GM21360 (cell line): ENCODE data around the gene ROBO2.

ENCODE experiments used
- ATAC-seq: cut with Tn5 transposase; IDR thresholded peaks from one replicate; pipeline ENCODE4 v1.9.1; 2021; ENCODE audit warnings: mild to moderate bottlenecking, moderate library complexity; ENCODE audit not compliant: unreplicated experiment

Gene ROBO2

DNA sequence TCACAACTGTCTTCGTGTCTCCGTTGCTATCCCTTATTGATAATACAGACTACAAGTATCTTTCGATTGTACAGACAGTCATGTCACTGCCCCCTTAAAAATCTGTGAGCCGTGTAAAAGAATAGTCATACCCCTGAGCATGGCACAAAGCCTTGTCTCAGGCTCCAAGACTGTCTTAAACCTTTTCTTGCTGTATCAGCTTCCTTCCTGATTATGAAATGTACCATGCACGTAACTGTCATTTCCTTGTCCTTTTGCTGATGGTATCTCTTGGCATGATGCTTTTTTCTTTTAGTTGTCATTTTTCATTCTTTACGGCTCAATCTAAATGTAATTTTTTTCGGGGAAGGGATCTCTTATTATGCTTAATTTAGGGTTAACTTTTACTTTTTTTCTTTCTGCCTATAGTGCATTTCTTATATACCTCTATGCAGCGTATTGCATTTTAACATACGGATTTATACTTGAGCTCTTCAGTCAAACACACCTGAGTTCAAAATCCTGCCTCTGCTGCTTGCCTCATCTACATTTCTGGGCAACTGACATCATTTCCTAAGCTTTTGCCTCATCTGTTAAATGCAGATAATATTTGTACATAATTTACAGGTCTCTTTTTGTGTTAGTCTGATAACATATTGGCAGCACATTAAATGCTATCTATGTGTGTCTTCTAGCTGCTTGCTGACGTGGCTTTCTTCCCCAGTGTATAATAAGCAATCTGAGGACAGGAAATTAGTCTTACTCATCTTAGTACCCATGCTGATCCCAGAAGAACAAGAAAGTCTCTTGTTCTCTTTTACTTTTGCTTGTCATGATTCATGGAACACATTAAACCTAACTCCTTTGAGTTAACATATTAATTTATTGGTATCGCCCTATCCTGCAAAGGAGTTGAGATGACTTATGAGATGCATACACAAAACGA lies 57.3 kb downstream of the ROBO2 start:
- ATAC-seq: no peak

DNA sequence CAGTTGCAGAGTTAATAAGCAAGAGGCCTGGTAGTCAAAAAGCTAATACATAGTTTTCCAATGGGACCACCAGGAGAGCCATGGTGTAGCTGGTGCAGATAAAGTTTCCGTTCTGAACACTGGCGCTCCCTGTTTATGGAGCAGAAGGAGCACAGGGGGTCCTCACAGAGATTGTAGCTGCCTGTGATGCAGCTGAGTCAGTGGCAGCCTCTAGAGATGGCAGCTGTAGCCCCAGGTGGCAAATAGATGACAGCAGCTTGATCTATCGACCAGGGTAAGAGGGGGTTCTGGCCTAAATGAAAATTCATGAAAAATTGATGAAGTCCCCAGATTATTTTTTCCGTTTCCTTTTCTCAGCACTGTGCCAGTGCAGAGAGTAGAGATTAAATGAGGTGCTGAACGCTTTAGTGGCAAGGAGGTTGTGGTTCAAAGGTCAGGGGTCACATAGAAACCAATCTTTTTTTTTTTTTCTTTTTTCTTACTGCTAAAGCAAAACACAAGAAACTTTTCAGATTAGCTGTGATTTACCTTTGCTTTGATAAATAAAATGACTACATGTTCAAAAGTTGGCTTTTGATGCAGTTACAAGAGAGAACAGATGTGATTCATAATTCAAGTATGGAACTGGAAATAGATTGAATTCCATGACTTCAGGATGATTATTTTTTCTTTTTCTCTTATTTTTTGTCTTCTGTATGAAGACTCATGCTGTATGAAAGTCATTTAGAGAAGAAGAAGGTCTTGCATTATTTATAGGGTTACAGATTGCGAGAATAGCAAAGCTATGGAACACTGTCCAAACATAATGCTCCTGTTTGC lies 63.3 kb downstream of the ROBO2 start:
- no peak for ATAC-seq

DNA sequence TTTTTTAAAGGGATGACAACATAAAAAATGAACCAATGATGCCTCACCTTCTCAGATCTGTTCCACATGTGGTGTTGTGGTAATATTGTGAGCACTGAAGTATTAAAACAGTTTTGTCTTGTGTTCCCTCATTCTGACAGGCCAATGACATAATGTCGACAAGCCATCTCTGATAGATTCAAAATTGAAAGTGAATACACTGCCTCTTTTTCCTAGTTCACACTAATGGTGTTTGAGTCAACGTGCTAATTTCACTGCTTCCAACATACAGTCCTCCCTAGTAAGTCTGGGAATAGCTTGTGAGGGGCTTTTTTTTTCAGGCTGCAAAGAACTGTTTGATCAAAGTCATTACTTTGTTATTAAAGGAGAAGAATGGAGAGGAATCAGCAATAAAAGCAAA lies 82.8 kb downstream of the ROBO2 start:
- ATAC-seq: no peak

DNA sequence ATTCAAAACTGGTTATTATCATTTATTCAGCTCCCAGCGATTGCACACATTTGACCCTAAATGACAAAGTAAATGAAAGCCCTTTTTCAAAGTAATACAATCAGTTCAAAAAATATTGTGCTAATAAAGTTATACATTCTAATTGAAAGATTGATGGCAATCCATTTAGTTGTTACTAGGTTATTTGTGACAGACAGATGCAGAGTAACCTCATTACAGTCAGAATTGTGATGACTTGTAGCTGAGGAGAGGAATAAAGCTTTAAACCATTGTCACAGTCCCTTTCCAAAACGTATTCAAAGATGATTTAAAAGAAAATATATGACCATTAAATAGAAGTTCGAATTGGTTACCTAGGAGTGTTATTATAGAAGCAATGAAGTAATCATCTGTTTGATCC lies 86.1 kb downstream of the ROBO2 start:
- ATAC-seq: no peak

DNA sequence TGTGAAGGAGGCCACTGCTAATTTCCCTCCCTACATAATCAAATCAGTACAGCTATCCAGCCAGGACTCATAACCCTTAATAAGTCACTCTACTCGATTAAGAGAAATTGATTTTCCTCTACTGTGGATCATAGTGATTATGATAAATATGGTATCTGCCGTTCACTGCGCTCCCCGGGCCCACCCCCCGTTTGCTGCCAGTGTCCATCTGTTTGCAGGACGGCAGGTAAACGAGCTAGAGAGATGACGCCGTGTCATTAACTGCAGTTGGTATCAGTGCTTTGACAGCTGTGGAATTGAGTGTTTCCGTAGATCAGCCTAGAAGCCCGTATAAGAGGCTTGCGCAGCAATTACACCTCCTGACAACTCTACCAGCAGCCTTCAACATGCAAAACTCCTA lies 94.9 kb downstream of the ROBO2 start:
- no peak for ATAC-seq

DNA sequence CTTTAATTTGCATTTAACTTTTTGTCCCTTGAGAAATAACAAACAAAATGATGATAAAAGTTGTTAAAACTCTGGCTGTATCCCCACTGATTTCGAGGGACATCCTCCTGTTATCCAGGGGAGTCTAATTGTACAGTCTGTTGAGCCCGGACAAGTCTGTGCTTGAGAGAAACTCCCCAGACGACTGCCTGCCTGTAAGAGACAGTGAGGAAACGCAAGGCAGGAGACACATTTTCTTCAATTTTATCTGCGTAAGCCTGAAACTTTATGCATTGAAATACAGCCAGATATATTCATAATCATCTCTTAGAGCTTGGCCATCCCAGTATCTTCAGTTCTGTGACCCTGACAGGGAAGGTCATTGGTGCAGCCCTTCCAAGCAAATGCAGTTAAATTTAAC lies 97.7 kb downstream of the ROBO2 start:
- ATAC-seq: no peak

DNA sequence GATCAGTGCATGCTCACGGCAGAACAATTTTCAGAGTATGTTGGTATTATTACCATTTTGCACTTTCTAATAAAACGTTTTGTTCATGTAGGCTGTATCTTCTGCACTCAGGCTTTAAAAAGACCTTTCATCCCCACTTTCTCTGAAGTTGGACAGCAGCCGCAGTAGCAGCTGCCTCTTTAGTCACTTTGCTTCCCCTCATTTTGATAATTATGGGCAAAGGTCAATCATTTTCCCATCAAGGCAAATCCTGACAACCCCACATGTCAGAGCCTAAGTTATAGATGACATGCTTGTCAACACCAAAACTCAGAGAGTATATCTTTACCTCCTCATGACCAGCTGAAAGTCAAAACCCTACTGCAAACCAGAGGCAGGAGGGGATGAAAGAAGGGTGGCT lies 99.7 kb downstream of the ROBO2 start:
- ATAC-seq: no peak

DNA sequence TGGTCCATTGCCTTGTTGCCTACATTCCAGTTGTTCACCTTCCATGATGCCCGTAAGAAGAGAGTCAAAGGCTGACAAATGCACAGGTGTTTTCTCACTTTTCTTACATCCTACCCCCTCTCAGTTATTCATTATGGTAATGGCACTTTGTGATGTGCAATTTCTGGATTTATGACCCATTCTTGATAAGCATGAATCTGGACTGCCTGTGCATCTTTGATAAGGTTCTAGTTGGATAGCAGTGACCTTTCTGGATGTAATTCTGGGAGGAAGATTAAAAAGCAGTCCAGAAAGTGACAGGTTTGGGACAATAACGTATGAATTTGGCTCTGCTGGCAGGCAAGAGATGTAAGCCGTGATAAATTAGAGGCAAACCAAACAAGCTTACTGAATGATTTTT lies 101.5 kb downstream of the ROBO2 start:
- no peak for ATAC-seq

DNA sequence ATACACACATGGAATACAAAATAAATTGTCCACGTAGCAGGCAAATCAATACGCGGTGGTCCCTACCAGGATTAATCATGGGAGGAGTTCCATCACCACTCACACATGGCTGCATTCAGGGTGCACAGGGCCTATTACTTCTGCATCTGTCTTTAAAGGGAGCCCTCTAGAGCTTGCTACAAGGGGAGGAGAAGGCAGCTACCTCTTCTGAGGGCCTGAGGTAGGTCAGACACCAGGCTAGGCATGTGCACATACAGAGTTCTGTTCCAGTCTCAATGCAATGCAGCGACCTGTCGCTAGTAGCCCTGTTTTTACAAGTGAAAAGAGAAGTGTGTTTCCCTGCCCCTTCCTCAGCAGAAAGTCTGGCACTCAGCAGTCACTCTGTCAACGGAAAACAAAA lies 102.7 kb downstream of the ROBO2 start:
- no peak for ATAC-seq

DNA sequence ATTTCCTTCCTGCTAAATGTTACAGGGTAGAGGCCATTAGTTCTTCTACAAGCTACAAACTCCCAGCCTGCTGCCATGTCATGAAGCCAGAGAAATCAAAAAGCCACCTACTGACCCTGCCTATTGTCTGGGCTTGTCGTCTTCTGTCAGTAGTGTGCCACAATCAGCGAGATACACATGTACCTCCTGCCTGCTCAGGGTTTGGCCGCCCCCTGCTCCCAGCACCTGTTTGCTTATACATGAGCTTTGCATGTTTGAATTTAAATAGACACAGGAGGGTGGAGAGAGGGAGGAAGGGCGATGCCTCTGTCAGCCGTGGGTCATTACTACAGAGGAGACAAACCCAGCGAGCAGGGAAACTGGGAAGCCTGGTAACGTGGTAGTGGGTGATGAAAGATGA lies 106.1 kb downstream of the ROBO2 start:
- ATAC-seq: no peak

DNA sequence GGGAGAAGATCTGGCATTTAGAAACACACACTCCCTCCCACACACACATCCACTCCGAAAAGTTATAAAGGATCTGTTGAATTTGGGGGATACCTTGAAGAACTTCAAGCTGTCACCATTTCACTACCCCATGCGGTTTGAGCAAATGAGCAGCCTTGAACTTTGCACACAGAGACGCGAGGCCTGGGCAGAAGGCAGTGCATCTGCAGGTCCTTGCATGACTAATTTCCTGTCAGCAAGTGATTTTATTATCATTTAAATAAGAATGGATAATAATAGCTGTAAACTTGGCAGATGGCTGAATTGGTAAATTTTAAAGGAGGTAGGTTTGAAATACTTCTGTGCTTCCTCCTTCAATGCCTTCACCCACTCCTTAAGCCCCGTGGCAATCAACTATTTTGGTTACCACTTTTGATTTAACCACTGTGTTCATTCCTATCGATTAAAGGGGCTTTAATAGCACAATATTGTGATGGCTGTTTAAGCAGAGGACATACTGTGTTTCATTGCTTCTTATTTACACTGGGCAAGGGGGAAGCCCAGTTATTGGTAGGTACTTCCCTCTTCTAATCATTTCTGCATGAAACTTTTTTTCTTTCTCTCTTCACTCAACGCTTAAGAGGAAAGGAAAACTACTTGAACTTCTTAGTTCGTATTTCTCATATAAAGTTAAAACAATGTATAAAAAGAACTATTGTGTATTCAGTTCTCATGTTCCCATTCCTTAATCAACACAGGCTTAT lies 108.1 kb downstream of the ROBO2 start:
- no peak for ATAC-seq

DNA sequence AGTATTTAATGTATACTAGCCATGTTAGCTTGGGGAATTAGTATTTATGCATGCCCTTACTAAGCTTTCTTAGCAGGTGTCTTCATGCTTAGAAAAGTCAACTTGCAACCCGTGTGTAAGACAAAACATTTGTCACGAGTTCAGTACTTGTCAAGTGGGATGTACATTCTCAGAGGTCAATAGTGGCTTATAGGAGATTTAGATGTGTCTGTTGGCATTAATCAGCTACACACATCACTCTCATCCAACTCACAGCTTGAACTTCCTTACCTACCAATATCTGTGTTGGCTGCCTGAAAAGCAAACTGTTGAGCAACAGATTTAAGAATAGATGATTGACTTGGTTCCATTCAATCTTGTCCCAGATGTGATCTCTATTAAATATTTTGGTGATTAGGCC lies 109.5 kb downstream of the ROBO2 start:
- ATAC-seq: no peak

DNA sequence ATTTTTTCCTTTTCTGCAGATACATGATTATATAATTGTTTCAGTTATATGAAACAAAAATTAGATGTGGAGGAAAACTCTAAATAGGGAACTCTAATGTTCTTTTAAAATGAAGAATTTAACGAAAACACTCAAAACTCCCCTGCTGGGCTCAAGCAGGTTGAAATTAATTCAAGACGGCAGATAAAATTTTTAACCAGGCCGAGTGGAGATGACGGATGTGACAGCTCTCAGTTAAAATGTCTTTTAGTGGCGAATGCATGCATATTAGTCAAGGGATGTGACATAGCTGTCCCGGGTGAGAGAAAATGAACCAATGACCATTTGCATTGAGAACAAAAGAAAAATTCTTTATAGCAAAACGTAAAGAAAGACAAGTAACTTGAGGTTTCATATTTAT lies 110.1 kb downstream of the ROBO2 start:
- ATAC-seq: no peak

DNA sequence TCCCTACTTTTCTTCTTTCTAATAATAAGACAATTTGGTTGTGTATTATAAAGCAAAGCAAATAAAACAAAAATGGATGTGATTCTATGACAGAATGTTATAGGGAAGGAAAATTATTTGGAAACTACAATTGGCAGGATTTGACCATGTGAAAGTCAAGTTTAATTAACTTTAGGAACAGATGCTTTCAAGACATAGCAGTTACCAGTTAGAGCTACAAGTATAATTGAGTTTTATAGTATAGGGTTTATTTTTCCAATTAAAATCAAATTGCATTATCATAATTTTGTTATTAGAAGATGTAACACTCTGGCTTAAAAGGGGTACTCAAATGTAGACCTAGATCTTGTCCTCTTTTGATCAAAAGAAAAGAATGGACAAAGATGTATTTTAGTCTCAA lies 110.9 kb downstream of the ROBO2 start:
- ATAC-seq: no peak

DNA sequence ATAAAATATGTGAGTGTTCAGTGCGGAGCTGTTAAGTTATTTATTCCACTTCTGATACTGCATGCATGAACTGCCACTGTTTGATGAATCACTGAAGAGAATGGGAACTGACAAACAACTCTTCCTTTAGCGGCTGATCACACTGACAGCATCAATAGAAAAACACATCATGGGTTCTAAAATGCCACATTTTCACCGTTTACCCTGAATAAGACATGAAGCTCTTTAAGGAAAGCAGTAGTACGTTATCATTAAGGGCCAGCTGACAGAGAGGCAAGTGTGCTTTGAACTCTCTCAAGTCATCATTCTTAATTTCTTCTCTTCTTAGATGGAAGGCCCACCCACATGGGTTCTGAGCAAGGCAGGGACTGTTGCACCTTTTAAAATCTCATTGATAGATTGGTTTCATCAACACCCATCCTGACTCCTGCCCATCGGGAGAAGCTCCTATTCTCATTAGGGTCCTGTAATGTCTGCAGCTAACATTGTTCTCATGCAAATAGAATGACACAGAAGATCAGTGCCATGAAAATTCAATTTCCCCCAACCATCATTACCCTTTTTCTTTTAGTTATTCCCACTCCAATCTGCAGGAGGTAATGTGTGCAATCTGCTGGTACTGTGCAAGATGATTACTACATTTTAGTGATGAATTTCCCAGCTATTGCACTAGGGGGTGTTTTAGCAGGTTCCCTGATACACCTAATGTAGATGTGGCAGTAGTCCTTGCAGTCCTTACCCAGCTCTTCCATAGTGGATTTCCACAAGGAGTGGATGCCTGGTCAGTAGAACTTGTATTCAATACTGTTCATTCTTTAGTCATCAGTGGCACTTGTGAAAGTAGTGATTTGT lies 119.1 kb downstream of the ROBO2 start:
- no peak for ATAC-seq

DNA sequence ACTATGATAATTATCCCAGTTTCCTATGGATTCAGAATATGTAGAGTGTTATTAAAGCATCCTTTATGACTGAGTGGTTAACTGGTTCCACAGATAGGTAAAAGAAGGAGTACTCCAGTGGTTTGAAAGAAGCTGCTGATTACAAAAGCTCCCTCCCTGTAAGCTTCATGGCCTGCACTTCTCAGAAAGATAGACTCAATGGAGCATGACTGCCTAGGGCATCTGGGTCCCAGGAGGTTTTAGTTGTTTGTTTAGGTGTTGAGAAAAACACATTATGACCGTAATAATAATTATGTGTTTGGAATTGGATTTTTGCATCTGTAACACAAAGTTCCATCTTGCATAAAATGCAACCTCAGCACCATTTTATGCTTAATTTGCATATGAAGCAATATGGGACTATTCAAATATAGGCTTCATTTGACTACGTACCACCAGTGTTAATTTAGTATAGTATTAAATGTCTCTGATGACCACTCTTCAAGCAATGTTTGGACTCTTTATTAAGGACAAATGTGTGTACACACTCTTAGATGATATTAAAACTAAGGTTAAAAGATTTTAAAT lies 121.1 kb downstream of the ROBO2 start:
- ATAC-seq: no peak

DNA sequence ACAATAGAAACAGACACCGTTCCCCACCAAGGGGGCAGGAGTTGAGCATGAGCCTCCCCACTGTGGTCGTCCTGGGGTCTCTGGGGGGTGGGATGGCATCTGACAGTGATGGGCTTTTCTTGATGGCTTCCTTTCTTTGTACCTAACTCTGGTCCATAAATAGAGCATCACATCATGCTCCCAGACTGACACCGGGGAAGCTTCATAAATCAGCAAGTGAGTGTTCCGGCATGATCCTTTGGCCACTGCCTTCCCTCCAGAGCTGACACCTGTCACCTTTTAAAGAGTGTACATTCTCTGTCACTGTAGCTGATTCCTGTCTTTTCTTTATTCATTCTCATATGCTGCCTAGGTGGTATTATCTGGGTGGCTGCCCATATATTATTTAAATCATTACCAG lies 129.9 kb downstream of the ROBO2 start:
- no peak for ATAC-seq

DNA sequence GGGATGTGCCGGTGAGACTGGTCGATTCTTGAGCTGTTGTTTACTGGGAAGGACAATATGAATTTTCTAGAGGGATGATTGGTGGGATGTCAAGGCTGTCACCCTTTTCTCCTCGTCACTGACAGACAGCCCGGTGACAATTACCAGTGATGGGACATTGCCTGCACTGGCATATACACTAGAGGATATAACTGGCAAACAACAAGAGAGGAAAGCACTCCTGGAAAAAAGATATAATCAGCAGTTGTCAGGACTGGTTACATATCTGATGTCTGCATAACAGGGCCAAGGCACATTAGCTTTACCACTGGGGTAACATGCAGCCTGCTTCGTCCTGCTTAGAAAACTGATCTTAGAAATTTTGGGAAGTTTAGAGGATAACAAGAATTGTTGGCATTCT lies 131.1 kb downstream of the ROBO2 start:
- no peak for ATAC-seq

DNA sequence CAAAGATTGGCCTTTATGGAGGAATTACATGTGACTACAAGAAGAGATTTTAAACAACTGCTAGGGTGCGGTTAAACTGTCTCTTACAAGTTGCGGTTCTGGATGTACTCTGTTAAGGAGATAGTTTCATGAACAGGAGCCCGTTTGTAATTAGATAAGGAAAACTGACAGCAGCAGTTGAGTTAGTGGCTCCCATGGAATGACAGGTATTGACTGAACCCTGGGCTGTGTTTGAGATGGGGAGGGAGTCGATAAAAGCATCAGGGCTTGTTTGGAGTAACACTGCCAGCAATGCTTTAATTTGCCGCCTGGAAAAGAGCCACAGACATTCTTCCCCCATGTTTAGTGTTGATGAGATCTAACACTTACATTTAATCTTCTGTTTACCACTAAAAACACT lies 139.9 kb downstream of the ROBO2 start:
- no peak for ATAC-seq

DNA sequence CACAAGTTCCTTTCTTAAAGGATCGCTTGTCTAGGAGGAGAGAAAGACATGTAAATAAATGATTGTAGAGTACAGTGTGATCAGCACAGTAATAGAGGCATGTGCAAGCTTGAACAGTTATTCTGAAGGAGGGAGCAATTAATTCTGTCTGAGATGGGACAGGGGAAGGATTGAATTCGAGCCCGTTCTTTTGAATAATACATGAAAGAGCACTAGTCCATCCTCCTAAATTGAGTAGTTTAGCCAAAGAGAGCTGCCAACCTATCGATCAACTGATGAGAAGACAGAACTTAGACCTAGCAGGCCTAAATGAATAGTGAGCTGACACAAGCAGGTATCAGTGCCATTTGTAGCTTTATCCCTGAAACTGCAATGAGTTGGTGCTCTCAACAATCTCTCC lies 142.4 kb downstream of the ROBO2 start:
- ATAC-seq: no peak
